HCT116 (cell line): ENCODE measurements around the gene CENPU. TPM values are rescaled to one million over a fixed set of nuclear protein-coding genes. Genes with fewer than 3 reads are reported as not detected.

Source experiments
- ATAC-seq: fragments of 200-7000 bp; cut with Tn5 transposase; 2 replicates; pipeline ENCODE4 v1.9.1; 2020; ENCODE audit warnings: mild to moderate bottlenecking, moderate library complexity
- BruUV-seq: library from RNA; stranded (reverse); fragments of 400-500 nt; replicated peaks from 2 replicates; lab custom pipeline; 2021; lab: Mats Ljungman, UMichigan
- CTCF ChIA-PET: fragments of 300-600 bp; sonication (Branson Sonifier 250); formaldehyde crosslinking; loops from one replicate; lab custom pipeline; 2021; ENCODE audit warnings: antibody characterized with exemption; lab: Charles Lee
- POLR2A ChIA-PET: fragments of 300-600, 350-600 bp; sonication (Branson Sonifier 250); formaldehyde crosslinking; loops from one replicate; lab custom pipeline; 2021; ENCODE audit warnings: antibody characterized with exemption; lab: Charles Lee
- RAD21 ChIA-PET, 2 experiments: fragments of 300-600 bp; sonication (Branson Sonifier 250); formaldehyde crosslinking; loops; one replicate each; lab custom pipeline; 2023; ENCODE audit warnings: low total read pairs in 2 of 2; ENCODE audit not compliant: uncharacterized antibody in 2 of 2, unreplicated experiment in 2 of 2, low non-redundant PET in 1 of 2; lab: Charles Lee
- DNase-seq: peaks from one replicate; pipeline ENCODE4 v3.0.0-alpha.2; 2010; ENCODE audit warnings: low read depth, low spot score
- H2AFZ ChIP-seq: fragments of 200-600 bp; shearing (Covaris generic), sonication (generic); 2 replicates; pipeline ENCODE4 v1.6.1; 2017; ENCODE audit warnings: low read depth, mixed run types, mixed read lengths, antibody characterized with exemption, low read length; ENCODE audit not compliant: poor library complexity, severe bottlenecking
- H3K27ac ChIP-seq: 2 replicates; pipeline ENCODE4 v1.5.1; 2012; ENCODE audit warnings: low read depth, low read length
- H3K27me3 ChIP-seq: fragments of 200-600 bp; sonication (generic); 2 replicates; pipeline ENCODE4 v1.6.1; 2016; ENCODE audit warnings: mixed run types, low read length, mixed read lengths; ENCODE audit not compliant: insufficient read depth
- H3K36me3 ChIP-seq, 2 experiments: fragments of 200-500 bp in 1 of 2; fragments of 200-600 bp in 1 of 2; sonication (Bioruptor generic) in 1 of 2; sonication (generic) in 1 of 2; 2 replicates each; pipeline versions ENCODE4 v1.5.1 to v1.6.1; 2014 to 2016; ENCODE audit warnings: low read length in 2 of 2, inconsistent platforms in 1 of 2, mixed read lengths in 1 of 2, mixed run types in 1 of 2; ENCODE audit not compliant: insufficient read depth in 2 of 2, control insufficient read depth in 1 of 2
- H3K4me1 ChIP-seq, 2 experiments: fragments of 200-600 bp in 1 of 2; sonication (generic) in 1 of 2; 2 replicates each; pipeline versions ENCODE4 v1.5.1 to v1.6.1; 2012 to 2017; ENCODE audit warnings: low read length in 2 of 2, inconsistent platforms in 1 of 2, mild to moderate bottlenecking in 1 of 2, mixed read lengths in 1 of 2, mixed run types in 1 of 2, moderate library complexity in 1 of 2; ENCODE audit not compliant: insufficient read depth in 2 of 2, control insufficient read depth in 1 of 2
- H3K4me2 ChIP-seq: fragments of 200-600 bp; sonication (generic); 2 replicates; pipeline ENCODE4 v1.6.1; 2017; ENCODE audit warnings: mixed run types, low read length, mixed read lengths
- H3K4me3 ChIP-seq, 2 experiments: fragments of 200-600 bp in 1 of 2; sonication (generic) in 1 of 2; replicated peaks in 1 of 2; 2 replicates each; pipeline ENCODE4 v1.5.1; 2011 to 2016; ENCODE audit warnings: low read length in 2 of 2, control low read depth in 1 of 2, low read depth in 1 of 2, mild to moderate bottlenecking in 1 of 2, mixed read lengths in 1 of 2, mixed run types in 1 of 2
- H3K79me2 ChIP-seq: fragments of 200-600 bp; sonication (generic); 2 replicates; pipeline ENCODE4 v1.6.1; 2017; ENCODE audit warnings: mild to moderate bottlenecking, mixed run types, low read length, moderate library complexity, mixed read lengths; ENCODE audit not compliant: insufficient read depth
- H3K9ac ChIP-seq: fragments of 200-600 bp; sonication (generic); 2 replicates; pipeline ENCODE4 v1.6.1; 2016; ENCODE audit warnings: low read length, mixed read lengths
- H3K9me2 ChIP-seq: fragments of 200-600 bp; sonication (generic), shearing (Covaris generic); 2 replicates; pipeline ENCODE4 v1.6.1; 2017; ENCODE audit warnings: mixed run types, mild to moderate bottlenecking, moderate library complexity; ENCODE audit not compliant: insufficient read depth
- H3K9me3 ChIP-seq, 2 experiments: fragments of 200-500 bp in 1 of 2; fragments of 200-600 bp in 1 of 2; sonication (Bioruptor generic) in 1 of 2; sonication (generic) in 1 of 2; 2 replicates each; pipeline ENCODE4 v1.6.1; 2014 to 2017; ENCODE audit warnings: low read length in 2 of 2, mixed read lengths in 2 of 2, inconsistent platforms in 1 of 2, low read depth in 1 of 2, mild to moderate bottlenecking in 1 of 2, mixed run types in 1 of 2, moderate library complexity in 1 of 2; ENCODE audit not compliant: control insufficient read depth in 1 of 2, insufficient read depth in 1 of 2
- H4K20me1 ChIP-seq: fragments of 200-600 bp; sonication (generic), shearing (Covaris generic); 2 replicates; pipeline ENCODE4 v1.6.1; 2017; ENCODE audit warnings: mixed run types, mild to moderate bottlenecking, moderate library complexity; ENCODE audit not compliant: insufficient read depth
- CBX3 ChIP-seq: IDR thresholded peaks from 2 replicates; pipeline ENCODE4 v1.6.1; 2012; ENCODE audit warnings: low read depth
- CEBPB ChIP-seq: IDR thresholded peaks from 2 replicates; pipeline ENCODE4 v1.6.1; 2012; ENCODE audit warnings: low read depth
- EZH2 ChIP-seq: fragments of 200-600 bp; sonication (generic); IDR thresholded peaks from 2 replicates; pipeline ENCODE4 v1.6.1; 2017; ENCODE audit warnings: antibody characterized with exemption, mixed run types
- FOSL1 ChIP-seq: IDR thresholded peaks from 2 replicates; pipeline ENCODE4 v1.6.1; 2012; ENCODE audit warnings: low read depth
- MAX ChIP-seq: IDR thresholded peaks from 2 replicates; pipeline ENCODE4 v1.6.1; 2012
- POLR2A ChIP-seq: IDR thresholded peaks from 2 replicates; pipeline ENCODE4 v1.7.0; 2011; ENCODE audit warnings: borderline replicate concordance; ENCODE audit not compliant: insufficient read depth, insufficient read length; ENCODE audit errors: extremely low read depth
- POLR2AphosphoS5 ChIP-seq: IDR thresholded peaks from 2 replicates; pipeline ENCODE4 v1.6.1; 2011; ENCODE audit warnings: mild to moderate bottlenecking, low read depth, low read length, moderate library complexity
- REST ChIP-seq: IDR thresholded peaks from 2 replicates; pipeline ENCODE4 v1.6.1; 2012; ENCODE audit warnings: low read depth
- YY1 ChIP-seq: IDR thresholded peaks from 2 replicates; pipeline ENCODE4 v1.6.1; 2011; ENCODE audit warnings: low read length, low read depth, moderate library complexity, mild to moderate bottlenecking; ENCODE audit not compliant: insufficient replicate concordance; ENCODE audit errors: extremely low read depth
- ZBTB33 ChIP-seq: IDR thresholded peaks from 2 replicates; pipeline ENCODE4 v1.6.1; 2011; ENCODE audit warnings: mild to moderate bottlenecking, low read length, moderate library complexity; ENCODE audit not compliant: insufficient replicate concordance; ENCODE audit errors: extremely low read depth
- ZFX ChIP-seq: fragments of 450-650 bp; IDR thresholded peaks from 2 replicates; pipeline ENCODE4 v1.6.1; 2017
- intact Hi-C: fragments of 100-400 bp; cut with micrococcal nuclease; formaldehyde crosslinking; loops from 2 replicates; pipeline ENCODE4 v1.10.0; 2022
- total RNA-seq: library from RNA; stranded (reverse); gene quantifications from one replicate; pipeline ENCODE4 v1.2.1, GENCODE V29; 2021; ENCODE audit not compliant: unreplicated experiment

The CENPU gene
- total RNA-seq, 1 experiment from 2014 or later: 28.2 TPM

- Histone ChIP-seq H2AFZ (no peak overlapping the region), H3K4me2 (no peak overlapping the region), H4K20me1 (no peaks in the 10 kb centered on the region), H3K9ac (no peak overlapping the region), H3K9me3 (no peaks in the 10 kb centered on the region), H3K27ac (no peak overlapping the region), H3K36me3 (peaks cover 0 to 8% of the 10 kb centered on the region in 2 experiments; a peak in 1 of 4 replicates), H3K79me2 (peaks cover 42% of the 10 kb centered on the region), H3K27me3 (no peaks in the 10 kb centered on the region), H3K9me2 (no peaks in the 10 kb centered on the region), H3K4me1 (peaks cover 0 to 4% of the 10 kb centered on the region in 2 experiments; a peak in 2 of 4 replicates), H3K4me3 (no peak overlapping the region)
- DNase-seq (no peak), ATAC-seq (no peak)
- TF ChIP-seq FOSL1 (no peak), CEBPB (no peak), EZH2 (no peak), MAX (no peak), POLR2A (no peak)
- RAD21 ChIA-PET: no interaction called here
- CTCF ChIA-PET: no interaction called here
- no TSS peak for BruUV-seq
- intact Hi-C loops: no loop called here
- POLR2A ChIA-PET: no interaction called here
Measured at GRCh38 chr4:184728858-184729257, 5.0 kb downstream of the CENPU start.

GRCh38 chr4:184727430-184727829 lies 6.5 kb downstream of the CENPU start:
- ChIA-PET CTCF (no interaction called here), RAD21 (no interaction called here), POLR2A (no interaction called here)
- no peaks in the 10 kb centered on the region for H4K20me1 ChIP-seq
- no peaks in the 10 kb centered on the region for H3K9me3 ChIP-seq
- H3K9ac ChIP-seq: no peak overlapping the region
- no peak overlapping the region for H3K4me2 ChIP-seq
- ATAC-seq (no peak), DNase-seq (no peak)
- H3K9me2 ChIP-seq: no peaks in the 10 kb centered on the region
- peaks cover 0 to 8% of the 10 kb centered on the region in 2 experiments; a peak in 1 of 4 replicates for H3K36me3 ChIP-seq
- H3K4me1 ChIP-seq: peaks cover 0 to 2% of the 10 kb centered on the region in 2 experiments; a peak in 2 of 4 replicates
- no peak overlapping the region for H3K27ac ChIP-seq
- no peak overlapping the region for H2AFZ ChIP-seq
- H3K27me3 ChIP-seq: no peaks in the 10 kb centered on the region
- TF ChIP-seq ZBTB33: no peak
- TF ChIP-seq MAX: no peak
- no peak for TF ChIP-seq YY1
- TF ChIP-seq REST: no peak
- TF ChIP-seq ZFX: no peak
- TF ChIP-seq CBX3: no peak
- TF ChIP-seq POLR2AphosphoS5: no peak
- intact Hi-C loops: no loop called here
- BruUV-seq: no TSS peak
- peaks cover 29% of the 10 kb centered on the region for H3K79me2 ChIP-seq
- no peak overlapping the region for H3K4me3 ChIP-seq
